22Rv1 (cell line): ENCODE measurements around the gene IPO13.

Experiments used
- ZFX ChIP-seq: fragments of 450-650 bp; IDR thresholded peaks from 2 replicates; pipeline ENCODE4 v1.6.1; 2017; ENCODE audit warnings: antibody characterized with exemption, borderline replicate concordance
- TF ChIP-seq, protein P1 (sequence below): fragments of 450-650 bp; IDR thresholded peaks from 2 replicates; pipeline ENCODE4 v1.5.1; 2017; ENCODE audit warnings: mild to moderate bottlenecking

DNA sequence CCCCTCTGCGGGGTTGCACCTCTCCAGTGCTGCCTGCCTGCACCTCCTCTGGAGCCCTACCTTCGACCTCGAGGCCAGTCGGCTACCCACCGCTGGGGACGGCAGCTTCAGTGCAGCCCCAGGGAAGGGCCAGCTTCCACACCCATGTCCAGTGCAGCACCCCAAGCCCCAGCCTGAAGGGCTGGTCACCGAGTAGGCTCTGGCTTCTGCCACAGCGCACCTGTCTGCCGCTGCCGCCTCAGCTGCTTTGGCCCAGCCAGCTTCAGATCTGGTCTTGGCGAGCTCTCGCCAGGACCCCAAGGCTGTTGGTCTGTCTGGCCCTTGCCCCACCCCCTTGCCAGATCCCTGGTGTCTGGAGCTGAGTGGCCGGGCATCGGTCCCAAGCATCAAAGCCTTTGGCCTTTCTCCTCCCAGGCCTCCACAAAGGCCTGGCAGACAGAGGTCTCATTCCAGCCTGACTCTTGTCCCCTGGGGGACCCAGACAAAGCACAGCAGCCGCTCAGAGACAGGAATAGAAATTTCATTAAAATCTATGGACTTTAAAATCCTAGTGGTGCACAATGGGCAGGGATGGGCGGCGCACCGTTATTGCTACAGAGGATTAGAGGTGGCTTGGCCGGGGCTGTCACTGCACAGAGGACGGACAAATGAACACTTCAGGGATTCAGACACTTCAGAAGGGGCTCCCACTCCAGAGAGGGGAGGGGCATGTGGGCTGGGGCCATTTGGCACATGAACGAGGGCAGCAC, 49.4 kb downstream of the IPO13 start:
- TF ChIP-seq, protein P1, sequence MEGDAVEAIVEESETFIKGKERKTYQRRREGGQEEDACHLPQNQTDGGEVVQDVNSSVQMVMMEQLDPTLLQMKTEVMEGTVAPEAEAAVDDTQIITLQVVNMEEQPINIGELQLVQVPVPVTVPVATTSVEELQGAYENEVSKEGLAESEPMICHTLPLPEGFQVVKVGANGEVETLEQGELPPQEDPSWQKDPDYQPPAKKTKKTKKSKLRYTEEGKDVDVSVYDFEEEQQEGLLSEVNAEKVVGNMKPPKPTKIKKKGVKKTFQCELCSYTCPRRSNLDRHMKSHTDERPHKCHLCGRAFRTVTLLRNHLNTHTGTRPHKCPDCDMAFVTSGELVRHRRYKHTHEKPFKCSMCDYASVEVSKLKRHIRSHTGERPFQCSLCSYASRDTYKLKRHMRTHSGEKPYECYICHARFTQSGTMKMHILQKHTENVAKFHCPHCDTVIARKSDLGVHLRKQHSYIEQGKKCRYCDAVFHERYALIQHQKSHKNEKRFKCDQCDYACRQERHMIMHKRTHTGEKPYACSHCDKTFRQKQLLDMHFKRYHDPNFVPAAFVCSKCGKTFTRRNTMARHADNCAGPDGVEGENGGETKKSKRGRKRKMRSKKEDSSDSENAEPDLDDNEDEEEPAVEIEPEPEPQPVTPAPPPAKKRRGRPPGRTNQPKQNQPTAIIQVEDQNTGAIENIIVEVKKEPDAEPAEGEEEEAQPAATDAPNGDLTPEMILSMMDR, result no peak
- no peak for TF ChIP-seq ZFX
